IPS-18c (cell line): ENCODE measurements around the gene TNNT2.

Source experiments
- H3K4me3 ChIP-seq: 2 replicates; pipeline ENCODE4 v1.7.0; 2013; ENCODE audit warnings: low read depth, mild to moderate bottlenecking, low read length, moderate library complexity; ENCODE audit not compliant: insufficient read depth
- H3K9me3 ChIP-seq: one replicate; pipeline ENCODE4 v1.6.1; 2013; ENCODE audit warnings: mild to moderate bottlenecking, low read length, moderate library complexity; ENCODE audit not compliant: control insufficient read depth, insufficient read depth

Gene TNNT2

GRCh38 chr1:201318504-201319340 is 58.8 kb downstream of the TNNT2 start:
- Histone ChIP-seq H3K4me3 (no peak overlapping the region), H3K9me3 (no peaks in the 10 kb centered on the region)

- Histone ChIP-seq H3K4me3 (no peak overlapping the region), H3K9me3 (no peaks in the 10 kb centered on the region)
Observed at GRCh38 chr1:201317551-201317950, 59.9 kb downstream of the TNNT2 start.

- Histone ChIP-seq H3K9me3 (no peaks in the 10 kb centered on the region), H3K4me3 (no peak overlapping the region)
Observed at GRCh38 chr1:201316556-201316955, 60.9 kb downstream of the TNNT2 start.

GRCh38 chr1:201313086-201313485 is 64.4 kb downstream of the TNNT2 start:
- Histone ChIP-seq H3K4me3 (no peak overlapping the region), H3K9me3 (no peaks in the 10 kb centered on the region)

GRCh38 chr1:201312298-201312697 is 65.2 kb downstream of the TNNT2 start:
- Histone ChIP-seq H3K9me3 (no peaks in the 10 kb centered on the region), H3K4me3 (no peak overlapping the region)

GRCh38 chr1:201311356-201312011 is 66.0 kb downstream of the TNNT2 start:
- H3K9me3 ChIP-seq = no peaks in the 10 kb centered on the region
- no peak overlapping the region for H3K4me3 ChIP-seq

- no peak overlapping the region for H3K4me3 ChIP-seq
Observed at GRCh38 chr1:201310986-201311355, 66.5 kb downstream of the TNNT2 start.

GRCh38 chr1:201310251-201310985 is 67.1 kb downstream of the TNNT2 start:
- Histone ChIP-seq H3K4me3 (no peak overlapping the region), H3K9me3 (no peaks in the 10 kb centered on the region)

More at GRCh38 chr1:201310986-201311355, 66.5 kb downstream of the TNNT2 start:
- no peaks in the 10 kb centered on the region for H3K9me3 ChIP-seq

- no peaks in the 10 kb centered on the region for H3K9me3 ChIP-seq
Observed at GRCh38 chr1:201309416-201309815, 68.1 kb downstream of the TNNT2 start.

More at GRCh38 chr1:201309416-201309815, 68.1 kb downstream of the TNNT2 start:
- H3K4me3 ChIP-seq = no peak overlapping the region
